ENCODE results near the gene PPL.

PPL gene

DNA sequence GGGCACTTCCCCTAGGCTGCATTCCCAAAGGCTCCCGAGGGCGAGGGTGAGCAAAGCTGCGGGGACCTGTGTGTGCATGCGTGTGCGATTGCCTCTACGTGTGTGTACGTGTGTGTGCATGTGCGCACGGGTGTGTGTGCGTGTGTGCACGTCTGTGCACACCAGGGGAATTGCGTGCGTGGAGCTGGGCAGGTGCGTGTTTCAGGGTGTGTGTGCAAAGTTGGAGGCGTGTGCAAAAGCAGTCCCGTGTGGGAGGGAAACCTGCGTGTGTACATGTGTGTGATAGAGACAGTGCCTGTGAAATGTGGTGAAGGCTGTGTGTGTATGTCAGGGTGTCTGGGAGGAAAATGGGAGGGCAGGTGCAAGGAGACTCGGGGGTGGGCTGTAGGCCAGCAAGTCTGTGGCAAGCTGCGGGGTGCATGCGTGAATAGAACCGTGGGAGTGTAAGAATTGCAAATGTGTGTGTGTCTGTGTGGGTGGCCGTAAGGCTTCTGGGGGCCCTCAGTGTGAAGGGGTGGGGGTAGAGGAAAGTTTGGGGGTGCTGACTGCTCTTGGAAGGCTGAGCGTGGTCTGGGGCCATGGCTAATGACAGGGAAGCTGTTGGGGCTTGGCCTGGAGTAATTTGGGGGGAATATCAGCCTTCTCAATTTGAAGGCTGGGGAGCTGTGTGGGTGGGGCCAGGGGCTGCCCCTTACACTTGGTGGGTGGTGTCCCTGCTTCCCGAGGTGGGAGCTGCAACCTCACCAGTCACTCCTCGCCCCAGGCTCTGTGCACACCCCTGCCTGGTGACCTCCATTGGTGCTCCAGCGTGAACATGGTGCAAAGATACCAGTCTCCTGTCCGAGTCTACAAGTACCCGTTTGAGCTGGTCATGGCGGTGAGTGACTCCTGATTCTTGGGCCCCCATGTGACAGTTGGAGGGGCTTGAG is 21.8 kb upstream of the PPL start:
- no peak overlapping the region for H3K27ac ChIP-seq (ENCODE audit: low read depth, low read length, poor library complexity, severe bottlenecking)
- peaks cover 7% of the 10 kb centered on the region for H3K4me1 ChIP-seq (ENCODE audit: insufficient read depth, low read length, severe bottlenecking)
- no peaks in the 10 kb centered on the region for H3K27me3 ChIP-seq (ENCODE audit: insufficient read depth, low read length)
- H3K9ac ChIP-seq (ENCODE audit: low read length): no peak overlapping the region
- no peaks in the 10 kb centered on the region for H3K36me3 ChIP-seq (ENCODE audit: insufficient read depth, low read length)
- no peak overlapping the region for H3K4me2 ChIP-seq (ENCODE audit: low read length)
- no peaks in the 10 kb centered on the region for H4K20me1 ChIP-seq (ENCODE audit: insufficient read depth, low read length)
- no peak overlapping the region for H3K4me3 ChIP-seq (ENCODE audit: low read depth, low read length, poor library complexity, severe bottlenecking)
- no peaks in the 10 kb centered on the region for H3K79me2 ChIP-seq (ENCODE audit: insufficient read depth, low read length)
- H2AFZ ChIP-seq (ENCODE audit: low read length): no peak overlapping the region
- no peaks in the 10 kb centered on the region for H3K9me3 ChIP-seq (ENCODE audit: low read length)
- TF ChIP-seq EZH2 (IDR thresholded peaks at IDR 0.05; ENCODE audit: borderline replicate concordance, low read length): no peak
- TF ChIP-seq, protein P1, sequence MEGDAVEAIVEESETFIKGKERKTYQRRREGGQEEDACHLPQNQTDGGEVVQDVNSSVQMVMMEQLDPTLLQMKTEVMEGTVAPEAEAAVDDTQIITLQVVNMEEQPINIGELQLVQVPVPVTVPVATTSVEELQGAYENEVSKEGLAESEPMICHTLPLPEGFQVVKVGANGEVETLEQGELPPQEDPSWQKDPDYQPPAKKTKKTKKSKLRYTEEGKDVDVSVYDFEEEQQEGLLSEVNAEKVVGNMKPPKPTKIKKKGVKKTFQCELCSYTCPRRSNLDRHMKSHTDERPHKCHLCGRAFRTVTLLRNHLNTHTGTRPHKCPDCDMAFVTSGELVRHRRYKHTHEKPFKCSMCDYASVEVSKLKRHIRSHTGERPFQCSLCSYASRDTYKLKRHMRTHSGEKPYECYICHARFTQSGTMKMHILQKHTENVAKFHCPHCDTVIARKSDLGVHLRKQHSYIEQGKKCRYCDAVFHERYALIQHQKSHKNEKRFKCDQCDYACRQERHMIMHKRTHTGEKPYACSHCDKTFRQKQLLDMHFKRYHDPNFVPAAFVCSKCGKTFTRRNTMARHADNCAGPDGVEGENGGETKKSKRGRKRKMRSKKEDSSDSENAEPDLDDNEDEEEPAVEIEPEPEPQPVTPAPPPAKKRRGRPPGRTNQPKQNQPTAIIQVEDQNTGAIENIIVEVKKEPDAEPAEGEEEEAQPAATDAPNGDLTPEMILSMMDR (IDR thresholded peaks at IDR 0.05; ENCODE audit: low read length): no peak
- no peaks in the 10 kb centered on the region for H3F3A ChIP-seq (ENCODE audit: insufficient read depth, low read length)
- no peaks in the 10 kb centered on the region for H3K9me2 ChIP-seq (ENCODE audit: low read depth, low read length)

GRCh38 chr16:4957720-4958509 is 21.0 kb upstream of the PPL start, which contains the start of gene SEC14L5:
SEC14L5 (plus strand) TSS chr16:4958330; CDS start chr16:4959324, 994 bp downstream.
- TF ChIP-seq EZH2 (IDR thresholded peaks at IDR 0.05; ENCODE audit: borderline replicate concordance, low read length): no peak
- TF ChIP-seq, protein P1 (IDR thresholded peaks at IDR 0.05; ENCODE audit: low read length): no peak
- H2AFZ ChIP-seq (ENCODE audit: low read length): peak within 1 kb of the TSS; percentile 96; the same call in 1 of the 2 replicates

GRCh38 chr16:4957420-4957719 is 20.4 kb upstream of the PPL start:
- Histone ChIP-seq H3K9ac (ENCODE audit: low read length) (peak overlapping the region; percentile 38; the same call in 1 of the 2 replicates), H3K9me3 (ENCODE audit: low read length) (no peaks in the 10 kb centered on the region), H3K27me3 (ENCODE audit: insufficient read depth, low read length) (no peaks in the 10 kb centered on the region), H3K4me2 (ENCODE audit: low read length) (peak overlapping the region; percentile 92), H3K27ac (ENCODE audit: low read depth, low read length, poor library complexity, severe bottlenecking) (no peak overlapping the region), H4K20me1 (ENCODE audit: insufficient read depth, low read length) (no peaks in the 10 kb centered on the region), H3K4me3 (ENCODE audit: low read depth, low read length, poor library complexity, severe bottlenecking) (peak overlapping the region; percentile 62), H3K36me3 (ENCODE audit: insufficient read depth, low read length) (no peaks in the 10 kb centered on the region), H2AFZ (ENCODE audit: low read length) (peak overlapping the region; percentile 96; the same call in 1 of the 2 replicates), H3K9me2 (ENCODE audit: low read depth, low read length) (no peaks in the 10 kb centered on the region), H3K79me2 (ENCODE audit: insufficient read depth, low read length) (no peaks in the 10 kb centered on the region), H3F3A (ENCODE audit: insufficient read depth, low read length) (no peaks in the 10 kb centered on the region), H3K4me1 (ENCODE audit: insufficient read depth, low read length, severe bottlenecking) (peaks cover 7% of the 10 kb centered on the region)
- TF ChIP-seq, protein P1 (IDR thresholded peaks at IDR 0.05; ENCODE audit: low read length): no peak; the same call in 1 of the 2 replicates
- TF ChIP-seq EZH2 (IDR thresholded peaks at IDR 0.05; ENCODE audit: borderline replicate concordance, low read length): no peak

More at GRCh38 chr16:4957720-4958509, 21.0 kb upstream of the PPL start, which contains the start of gene SEC14L5:
- Histone ChIP-seq H3K4me3 (ENCODE audit: low read depth, low read length, poor library complexity, severe bottlenecking) (peak within 1 kb of the TSS; percentile 62), H3K9me3 (ENCODE audit: low read length) (no peaks in the 10 kb centered on the region), H3K27me3 (ENCODE audit: insufficient read depth, low read length) (no peaks in the 10 kb centered on the region), H4K20me1 (ENCODE audit: insufficient read depth, low read length) (no peaks in the 10 kb centered on the region), H3K4me2 (ENCODE audit: low read length) (peak within 1 kb of the TSS; percentile 92), H3K9me2 (ENCODE audit: low read depth, low read length) (no peaks in the 10 kb centered on the region), H3K36me3 (ENCODE audit: insufficient read depth, low read length) (no peaks in the 10 kb centered on the region), H3K4me1 (ENCODE audit: insufficient read depth, low read length, severe bottlenecking) (peaks cover 7% of the 10 kb centered on the region), H3K27ac (ENCODE audit: low read depth, low read length, poor library complexity, severe bottlenecking) (no peak within 1 kb of the TSS), H3K79me2 (ENCODE audit: insufficient read depth, low read length) (no peaks in the 10 kb centered on the region), H3K9ac (ENCODE audit: low read length) (peak within 1 kb of the TSS; percentile 38; the same call in 1 of the 2 replicates), H3F3A (ENCODE audit: insufficient read depth, low read length) (no peaks in the 10 kb centered on the region)

Measured in OCI-LY1 (cell line).